Right ventricle myocardium inferior (tissue), 1 donor: ENCODE measurements around the gene ARHGEF1. TPM values are rescaled to one million over a fixed set of nuclear protein-coding genes. Genes with fewer than 3 reads are reported as not detected.

Source experiments
- microRNA-seq: library from miRNA; unstranded; fragments of <30 nt; microRNA quantifications from one replicate; pipeline ENCODE4 v1.2.0, GENCODE V29; 2020
- total RNA-seq: library from RNA; stranded (reverse); fragmentation: NEBNext Ultra II Directional; extraction: Animal tissue kit (Norgen Biotek cat#: 25700); gene quantifications from one replicate; pipeline ENCODE4 v1.2.1, GENCODE V29; 2021
- donor health status: DM: no; HTN: yes; CAD: no; lungs with severe emphysema.

ARHGEF1 gene
- total RNA-seq, 1 donor from 2014 or later: 31.6 TPM

Small RNA genes within 50 kb of the gene (microRNA-seq; reads per million reads assigned to microRNA genes)
- gene MIR6797: not detected

Other genes with a start within 250 kb of the ARHGEF1 start
- gene CEACAM7, start 194.9 kb upstream of the ARHGEF1 start, total RNA-seq: not detected
- gene CEACAM5, start 174.6 kb upstream of the ARHGEF1 start, total RNA-seq: not detected
- gene CEACAM6, start 127.7 kb upstream of the ARHGEF1 start, total RNA-seq: not detected
- 0.32 TPM for gene CEACAM3, start 86.6 kb upstream of the ARHGEF1 start, total RNA-seq
- gene LYPD4, start 38.5 kb upstream of the ARHGEF1 start, total RNA-seq: not detected
- not detected for gene DMRTC2, start 38.1 kb upstream of the ARHGEF1 start, total RNA-seq
- gene RPS19, start 22.9 kb upstream of the ARHGEF1 start, total RNA-seq: 717 TPM
- 0.19 TPM for gene CD79A, start 5.9 kb upstream of the ARHGEF1 start, total RNA-seq
- gene ERFL, start 45.3 kb downstream of the ARHGEF1 start, total RNA-seq: not detected
- gene RABAC1, start 76.1 kb downstream of the ARHGEF1 start, total RNA-seq: 68.4 TPM
- gene ATP1A3, start 111.0 kb downstream of the ARHGEF1 start, total RNA-seq: 342 TPM
- 5.1 TPM for gene GRIK5, start 187.0 kb downstream of the ARHGEF1 start, total RNA-seq
- 9.1 TPM for gene ZNF574, start 193.0 kb downstream of the ARHGEF1 start, total RNA-seq
- gene POU2F2, start 249.3 kb downstream of the ARHGEF1 start, total RNA-seq: 1.5 TPM